ENCODE data around the gene CREB5.

The CREB5 gene

GRCh38 chr7:28656529-28656928, 244.2 kb downstream of the CREB5 start:
- no peak for DNase-seq

GRCh38 chr7:28658381-28658780, 246.1 kb downstream of the CREB5 start:
- DNase-seq: no peak

GRCh38 chr7:28660132-28660531, 247.8 kb downstream of the CREB5 start:
- no peak for DNase-seq

- DNase-seq: no peak
These were observed 249.7 kb downstream of the CREB5 start for GRCh38 chr7:28661826-28662595.

GRCh38 chr7:28666154-28666553, 253.8 kb downstream of the CREB5 start:
- DNase-seq: no peak

- no peak for DNase-seq
These were observed 255.8 kb downstream of the CREB5 start for GRCh38 chr7:28668085-28668484.

- no peak for DNase-seq
These were observed 257.0 kb downstream of the CREB5 start for GRCh38 chr7:28669330-28669729.

- no peak for DNase-seq
These were observed 259.2 kb downstream of the CREB5 start for GRCh38 chr7:28671526-28671925.

- no peak for DNase-seq
These were observed 260.1 kb downstream of the CREB5 start for GRCh38 chr7:28672397-28672797.

- DNase-seq: no peak
These were observed 262.1 kb downstream of the CREB5 start for GRCh38 chr7:28674359-28674782.

GRCh38 chr7:28675429-28675828, 263.1 kb downstream of the CREB5 start:
- DNase-seq: no peak

- DNase-seq: no peak
These were observed 265.4 kb downstream of the CREB5 start for GRCh38 chr7:28677668-28678067.

GRCh38 chr7:28678431-28678965, 266.2 kb downstream of the CREB5 start:
- no peak for DNase-seq

- DNase-seq: no peak
These were observed 269.5 kb downstream of the CREB5 start for GRCh38 chr7:28681693-28682310.

- DNase-seq: no peak
These were observed 270.5 kb downstream of the CREB5 start for GRCh38 chr7:28682801-28683200.

- DNase-seq: no peak
These were observed 272.4 kb downstream of the CREB5 start for GRCh38 chr7:28684650-28685241.

- no peak for DNase-seq
These were observed 272.9 kb downstream of the CREB5 start for GRCh38 chr7:28685242-28685643.

- peak; percentile 30 to 67 for DNase-seq
These were observed 273.5 kb downstream of the CREB5 start for GRCh38 chr7:28685644-28686417.

GRCh38 chr7:28686418-28686800, 274.1 kb downstream of the CREB5 start:
- peak in 1 of 2 donors; percentile 3 for DNase-seq

- DNase-seq: no peak
These were observed 275.2 kb downstream of the CREB5 start for GRCh38 chr7:28687537-28687936.

- DNase-seq: no peak
These were observed 275.9 kb downstream of the CREB5 start for GRCh38 chr7:28688174-28688573.

- DNase-seq: no peak
These were observed 276.3 kb downstream of the CREB5 start for GRCh38 chr7:28688651-28689050.

Measured in CD4-positive, alpha-beta T cell treated with Interferon alpha-2 for 1 hour (primary cell).